ENCODE data around the gene SBF1. TPM values are rescaled to one million over a fixed set of nuclear protein-coding genes. Genes with fewer than 3 reads are reported as not detected.
"Not testable (repeated sequence)": the region's sequence is repeated elsewhere in the genome, so short reads cannot be mapped to it uniquely, and the experiment has no call there.

SBF1 gene
- total RNA-seq, 4 donors from 2014 or later = 48.5 to 77.7 (median 68.3) TPM

GRCh38 chr22:50522208-50522805 is 47.5 kb upstream of the SBF1 start:
- Histone ChIP-seq H3K27me3 (no peaks in the 10 kb centered on the region), H3K4me1 (peaks cover 0 to 29% (median 18%) of the 10 kb centered on the region in 4 donors), H3K9me3 (no peaks in the 10 kb centered on the region), H3K27ac (no peak overlapping the region), H3K36me3 (peaks cover 0 to 69% (median 43%) of the 10 kb centered on the region in 3 donors), H3K4me3 (no peak overlapping the region)
- TF ChIP-seq EP300 (IDR thresholded peaks at IDR 0.05) = no peak
- TF ChIP-seq, protein P1, sequence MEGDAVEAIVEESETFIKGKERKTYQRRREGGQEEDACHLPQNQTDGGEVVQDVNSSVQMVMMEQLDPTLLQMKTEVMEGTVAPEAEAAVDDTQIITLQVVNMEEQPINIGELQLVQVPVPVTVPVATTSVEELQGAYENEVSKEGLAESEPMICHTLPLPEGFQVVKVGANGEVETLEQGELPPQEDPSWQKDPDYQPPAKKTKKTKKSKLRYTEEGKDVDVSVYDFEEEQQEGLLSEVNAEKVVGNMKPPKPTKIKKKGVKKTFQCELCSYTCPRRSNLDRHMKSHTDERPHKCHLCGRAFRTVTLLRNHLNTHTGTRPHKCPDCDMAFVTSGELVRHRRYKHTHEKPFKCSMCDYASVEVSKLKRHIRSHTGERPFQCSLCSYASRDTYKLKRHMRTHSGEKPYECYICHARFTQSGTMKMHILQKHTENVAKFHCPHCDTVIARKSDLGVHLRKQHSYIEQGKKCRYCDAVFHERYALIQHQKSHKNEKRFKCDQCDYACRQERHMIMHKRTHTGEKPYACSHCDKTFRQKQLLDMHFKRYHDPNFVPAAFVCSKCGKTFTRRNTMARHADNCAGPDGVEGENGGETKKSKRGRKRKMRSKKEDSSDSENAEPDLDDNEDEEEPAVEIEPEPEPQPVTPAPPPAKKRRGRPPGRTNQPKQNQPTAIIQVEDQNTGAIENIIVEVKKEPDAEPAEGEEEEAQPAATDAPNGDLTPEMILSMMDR (IDR thresholded peaks at IDR 0.05) = no peak
- no peak for TF ChIP-seq POLR2A (IDR thresholded peaks at IDR 0.05)
- no peak for DNase-seq (ENCODE audit: low spot score in 2 of 2)
- WGBS, 2 donors = 88% methylated on average over 11 to 15 of the region's 15 CpGs

- H3K36me3 ChIP-seq = peaks cover 0 to 75% (median 49%) of the 10 kb centered on the region in 3 donors
Measured at GRCh38 chr22:50521710-50522109, 46.9 kb upstream of the SBF1 start.

GRCh38 chr22:50520826-50521453 is 46.1 kb upstream of the SBF1 start:
- H3K36me3 ChIP-seq = peaks cover 0 to 82% (median 54%) of the 10 kb centered on the region in 3 donors

More at GRCh38 chr22:50521710-50522109, 46.9 kb upstream of the SBF1 start:
- DNase-seq (ENCODE audit: low spot score in 2 of 2) = no peak
- Histone ChIP-seq H3K9me3 (no peaks in the 10 kb centered on the region), H3K27ac (no peak overlapping the region), H3K4me3 (no peak overlapping the region), H3K4me1 (peaks cover 0 to 23% (median 15%) of the 10 kb centered on the region in 4 donors), H3K27me3 (no peaks in the 10 kb centered on the region)
- 97% methylated on average over 9 to 10 of the region's 10 CpGs for WGBS, 2 donors
- TF ChIP-seq POLR2A (IDR thresholded peaks at IDR 0.05) = no peak
- no peak for TF ChIP-seq EP300 (IDR thresholded peaks at IDR 0.05)
- TF ChIP-seq, protein P1 (IDR thresholded peaks at IDR 0.05) = no peak

DNA sequence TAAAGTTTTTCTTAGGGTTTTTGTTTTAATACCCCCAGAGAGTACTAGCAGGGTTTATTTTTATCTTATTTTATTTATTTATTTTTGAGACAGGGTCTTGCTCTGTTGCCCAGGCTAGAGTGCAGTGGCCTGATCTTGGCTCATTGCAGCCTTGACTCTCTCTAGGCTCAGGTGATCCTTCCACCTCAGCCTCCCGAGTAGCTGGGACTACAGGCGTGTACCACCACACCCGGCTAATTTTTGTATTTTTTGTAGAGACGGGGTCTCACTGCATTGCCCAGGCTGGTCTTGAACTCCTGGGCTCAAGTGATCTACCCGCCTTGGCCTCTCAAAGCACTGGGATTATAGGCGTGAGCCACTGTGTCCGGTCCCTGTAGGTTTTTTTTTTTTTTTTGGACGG is 45.3 kb upstream of the SBF1 start:
- H3K27me3 ChIP-seq; DNase-seq (ENCODE audit: low spot score in 2 of 2); H3K4me3 ChIP-seq; H3K27ac ChIP-seq; H3K9me3 ChIP-seq: not testable (repeated sequence)
- Histone ChIP-seq H3K4me1 (peaks cover 0 to 16% (median 10%) of the 10 kb centered on the region in 4 donors), H3K36me3 (peaks cover 0 to 87% (median 54%) of the 10 kb centered on the region in 3 donors)
- WGBS, 2 donors = 98 to 100% methylated on average over 8 of the region's 8 CpGs

More at GRCh38 chr22:50520826-50521453, 46.1 kb upstream of the SBF1 start:
- Histone ChIP-seq H3K9me3 (no peaks in the 10 kb centered on the region), H3K4me1 (peaks cover 0 to 16% (median 10%) of the 10 kb centered on the region in 4 donors), H3K27me3 (no peaks in the 10 kb centered on the region), H3K4me3 (no peak overlapping the region), H3K27ac (no peak overlapping the region)
- no peak for DNase-seq (ENCODE audit: low spot score in 2 of 2)
- 90 to 95% methylated on average over 13 of the region's 13 CpGs for WGBS, 2 donors
- TF ChIP-seq POLR2A (IDR thresholded peaks at IDR 0.05) = no peak
- no peak for TF ChIP-seq EP300 (IDR thresholded peaks at IDR 0.05)
- TF ChIP-seq, protein P1 (IDR thresholded peaks at IDR 0.05) = no peak

DNA sequence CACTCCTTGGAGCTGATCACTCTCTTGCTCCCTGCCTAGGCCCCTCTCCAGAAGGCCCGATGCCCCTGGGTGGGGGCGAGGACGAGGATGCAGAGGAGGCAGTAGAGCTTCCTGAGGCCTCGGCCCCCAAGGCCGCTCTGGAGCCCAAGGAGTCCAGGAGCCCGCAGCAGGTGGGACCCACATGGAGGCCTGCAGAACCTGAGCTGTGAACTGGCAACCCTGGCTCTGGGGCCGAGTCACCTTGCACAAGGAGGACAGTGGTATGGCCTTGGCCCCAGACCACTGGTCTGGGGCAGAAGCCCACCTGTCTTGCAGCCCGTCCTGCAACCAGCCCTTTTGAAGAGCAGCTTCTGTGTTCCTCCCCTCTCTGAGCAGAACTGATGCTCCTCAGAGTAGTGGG is 44.3 kb upstream of the SBF1 start:
- 89 to 95% methylated on average over 4 to 8 of the region's 8 CpGs for WGBS, 2 donors
- Histone ChIP-seq H3K9me3 (no peaks in the 10 kb centered on the region), H3K36me3 (peaks cover 0 to 95% (median 54%) of the 10 kb centered on the region in 3 donors), H3K4me3 (no peak overlapping the region), H3K4me1 (peaks cover 0 to 6% (median 4%) of the 10 kb centered on the region in 4 donors), H3K27me3 (no peaks in the 10 kb centered on the region), H3K27ac (no peak overlapping the region)
- TF ChIP-seq, protein P1 (IDR thresholded peaks at IDR 0.05) = no peak
- TF ChIP-seq POLR2A (IDR thresholded peaks at IDR 0.05) (no peak), EP300 (IDR thresholded peaks at IDR 0.05) (no peak)
- no peak for DNase-seq (ENCODE audit: low spot score in 2 of 2)
